ENCODE data around the gene MEI4. TPM values are rescaled to one million over a fixed set of nuclear protein-coding genes. Genes with fewer than 3 reads are reported as not detected.

MEI4 gene
- polyA plus RNA-seq, 1 donor (not counting 4 experiments of a cell fraction or from before 2014, with no cell fraction given), result 0.01 TPM

DNA sequence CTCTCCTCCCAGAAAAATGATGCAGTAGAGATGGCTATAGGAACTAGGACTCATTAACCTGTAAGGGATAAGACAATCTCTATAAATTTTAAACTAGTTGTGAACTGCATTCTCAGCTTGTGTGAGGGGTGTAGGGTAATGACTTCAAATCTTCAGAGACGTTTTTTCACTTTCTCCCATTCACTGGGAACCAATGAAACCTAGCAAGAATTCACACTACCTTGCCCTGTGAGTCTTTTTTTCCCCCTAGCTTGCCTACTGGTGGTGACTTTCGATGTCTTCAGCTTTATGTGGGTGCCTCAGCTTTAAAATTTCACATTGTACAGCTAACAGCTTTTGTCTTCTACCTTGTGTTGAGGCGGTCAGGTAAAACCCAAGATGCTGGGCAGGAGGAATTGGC is 192.0 kb downstream of the MEI4 start:
- TF ChIP-seq, protein P1, sequence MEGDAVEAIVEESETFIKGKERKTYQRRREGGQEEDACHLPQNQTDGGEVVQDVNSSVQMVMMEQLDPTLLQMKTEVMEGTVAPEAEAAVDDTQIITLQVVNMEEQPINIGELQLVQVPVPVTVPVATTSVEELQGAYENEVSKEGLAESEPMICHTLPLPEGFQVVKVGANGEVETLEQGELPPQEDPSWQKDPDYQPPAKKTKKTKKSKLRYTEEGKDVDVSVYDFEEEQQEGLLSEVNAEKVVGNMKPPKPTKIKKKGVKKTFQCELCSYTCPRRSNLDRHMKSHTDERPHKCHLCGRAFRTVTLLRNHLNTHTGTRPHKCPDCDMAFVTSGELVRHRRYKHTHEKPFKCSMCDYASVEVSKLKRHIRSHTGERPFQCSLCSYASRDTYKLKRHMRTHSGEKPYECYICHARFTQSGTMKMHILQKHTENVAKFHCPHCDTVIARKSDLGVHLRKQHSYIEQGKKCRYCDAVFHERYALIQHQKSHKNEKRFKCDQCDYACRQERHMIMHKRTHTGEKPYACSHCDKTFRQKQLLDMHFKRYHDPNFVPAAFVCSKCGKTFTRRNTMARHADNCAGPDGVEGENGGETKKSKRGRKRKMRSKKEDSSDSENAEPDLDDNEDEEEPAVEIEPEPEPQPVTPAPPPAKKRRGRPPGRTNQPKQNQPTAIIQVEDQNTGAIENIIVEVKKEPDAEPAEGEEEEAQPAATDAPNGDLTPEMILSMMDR (optimal IDR thresholded peaks at IDR 0.05 in 1 of 3, IDR thresholded peaks at IDR 0.05 in 1 of 3, conservative IDR thresholded peaks at IDR 0.05 in 1 of 3; ENCODE audit: extremely low read depth in 1 of 3, insufficient read depth in 2 of 3, low read length in 3 of 3), result no peak
- no peak for TF ChIP-seq EZH2 (IDR thresholded peaks at IDR 0.05; ENCODE audit: low read length)
- no peaks in the 10 kb centered on the region for H3K36me3 ChIP-seq (ENCODE audit: control insufficient read depth in 2 of 2, extremely low read depth in 1 of 2, insufficient read depth in 2 of 2, low read length in 2 of 2)
- no peaks in the 10 kb centered on the region for H3K27me3 ChIP-seq (ENCODE audit: control insufficient read depth, extremely low read depth, insufficient read depth, low read length)
- no peak overlapping the region for H3K9ac ChIP-seq (ENCODE audit: control insufficient read depth, extremely low read depth, insufficient read depth, low read length)
- dilution Hi-C loops (cut with MboI; ENCODE audit: extremely low pct_ligation_motif_present, low sequenced_read_pairs), result no loop called here
- no peak overlapping the region for H3K27ac ChIP-seq (ENCODE audit: control insufficient read depth, insufficient read depth, low read length)
- H3K4me2 ChIP-seq (ENCODE audit: control insufficient read depth, extremely low read depth, insufficient read depth, low read depth, low read length), result no peak overlapping the region
- H4K20me1 ChIP-seq (ENCODE audit: control insufficient read depth, extremely low read depth, insufficient read depth, low read length), result no peaks in the 10 kb centered on the region
- H3K4me3 ChIP-seq (ENCODE audit: control insufficient read depth in 2 of 3, extremely low read depth in 1 of 3, insufficient read depth in 2 of 3, low read depth in 1 of 3, low read length in 3 of 3), result no peak overlapping the region
- DNase-seq (ENCODE audit: low read depth, low spot score), result no peak
- no peaks in the 10 kb centered on the region for H3K4me1 ChIP-seq (ENCODE audit: control insufficient read depth, extremely low read depth, insufficient read depth, low read length)
- no peaks in the 10 kb centered on the region for H3K79me2 ChIP-seq (ENCODE audit: control insufficient read depth, insufficient read depth, low read length)
- H3K9me1 ChIP-seq (ENCODE audit: control insufficient read depth, extremely low read depth, insufficient read depth, low read length), result no peaks in the 10 kb centered on the region
- no peaks in the 10 kb centered on the region for H3K9me3 ChIP-seq (ENCODE audit: control insufficient read depth, low read depth, low read length)
- no peak overlapping the region for H2AFZ ChIP-seq (ENCODE audit: control insufficient read depth, low read length)
- no peak for FAIRE-seq

DNA sequence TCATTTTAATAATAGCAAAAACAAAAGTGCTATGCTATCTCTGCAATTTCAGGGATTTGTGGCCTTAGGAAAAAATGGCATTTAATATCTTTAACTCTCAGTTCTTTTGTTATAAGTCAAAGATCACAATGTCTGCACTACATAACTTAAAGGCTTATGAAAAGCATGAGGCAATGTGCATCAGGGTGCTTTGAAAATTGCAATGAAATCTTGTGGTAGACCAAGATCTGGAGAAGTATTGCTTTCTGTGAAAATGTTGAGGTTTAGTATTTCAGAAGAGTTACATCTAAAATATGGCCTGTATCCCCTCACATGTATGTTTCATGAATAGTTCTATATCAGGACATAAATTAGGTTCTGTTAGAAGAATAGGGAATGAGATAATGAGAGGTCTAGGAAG is 200.6 kb downstream of the MEI4 start:
- H3K4me1 ChIP-seq (ENCODE audit: control insufficient read depth, extremely low read depth, insufficient read depth, low read length), result no peaks in the 10 kb centered on the region
- H2AFZ ChIP-seq (ENCODE audit: control insufficient read depth, low read length), result no peak overlapping the region
- no peaks in the 10 kb centered on the region for H4K20me1 ChIP-seq (ENCODE audit: control insufficient read depth, extremely low read depth, insufficient read depth, low read length)
- FAIRE-seq (no peak), DNase-seq (ENCODE audit: low read depth, low spot score) (no peak)
- H3K9ac ChIP-seq (ENCODE audit: control insufficient read depth, extremely low read depth, insufficient read depth, low read length), result no peak overlapping the region
- no peak for TF ChIP-seq EZH2 (IDR thresholded peaks at IDR 0.05; ENCODE audit: low read length)
- TF ChIP-seq, protein P1 (optimal IDR thresholded peaks at IDR 0.05 in 1 of 3, IDR thresholded peaks at IDR 0.05 in 1 of 3, conservative IDR thresholded peaks at IDR 0.05 in 1 of 3; ENCODE audit: extremely low read depth in 1 of 3, insufficient read depth in 2 of 3, low read length in 3 of 3), result no peak
- no peak overlapping the region for H3K4me3 ChIP-seq (ENCODE audit: control insufficient read depth in 2 of 3, extremely low read depth in 1 of 3, insufficient read depth in 2 of 3, low read depth in 1 of 3, low read length in 3 of 3)
- no peak overlapping the region for H3K4me2 ChIP-seq (ENCODE audit: control insufficient read depth, extremely low read depth, insufficient read depth, low read depth, low read length)
- H3K27ac ChIP-seq (ENCODE audit: control insufficient read depth, insufficient read depth, low read length), result no peak overlapping the region
- H3K79me2 ChIP-seq (ENCODE audit: control insufficient read depth, insufficient read depth, low read length), result no peaks in the 10 kb centered on the region
- dilution Hi-C loops (cut with MboI; ENCODE audit: extremely low pct_ligation_motif_present, low sequenced_read_pairs), result no loop called here
- H3K9me3 ChIP-seq (ENCODE audit: control insufficient read depth, low read depth, low read length), result no peaks in the 10 kb centered on the region
- H3K9me1 ChIP-seq (ENCODE audit: control insufficient read depth, extremely low read depth, insufficient read depth, low read length), result no peaks in the 10 kb centered on the region
- H3K36me3 ChIP-seq (ENCODE audit: control insufficient read depth in 2 of 2, extremely low read depth in 1 of 2, insufficient read depth in 2 of 2, low read length in 2 of 2), result no peaks in the 10 kb centered on the region
- no peaks in the 10 kb centered on the region for H3K27me3 ChIP-seq (ENCODE audit: control insufficient read depth, extremely low read depth, insufficient read depth, low read length)

Measured in keratinocyte (primary cell).